Fibroblast of the conjunctiva (primary cell): ENCODE data around the gene CYP2W1.
"Not testable (repeated sequence)": the region's sequence is repeated elsewhere in the genome, so short reads cannot be mapped to it uniquely, and the experiment has no call there.

Experiments
- DNase-seq: peaks from one replicate; pipeline ENCODE4 v3.0.0-alpha.2; 2010; ENCODE audit warnings: low read depth

The CYP2W1 gene

GRCh38 chr7:1030444-1031070 lies 47.6 kb downstream of the CYP2W1 start:
- no peak for DNase-seq

GRCh38 chr7:1031716-1032455 lies 48.9 kb downstream of the CYP2W1 start:
- DNase-seq: no peak

- no peak for DNase-seq
These were observed 49.7 kb downstream of the CYP2W1 start for GRCh38 chr7:1032536-1033181.

GRCh38 chr7:1033546-1034145 lies 50.7 kb downstream of the CYP2W1 start:
- no peak for DNase-seq

- not testable (repeated sequence) for DNase-seq
These were observed 51.8 kb downstream of the CYP2W1 start for GRCh38 chr7:1034769-1035168.

- DNase-seq: not testable (repeated sequence)
These were observed 53.4 kb downstream of the CYP2W1 start for GRCh38 chr7:1036164-1036928.
